SJSA1 (cell line): Measurements from ENCODE around the gene PCP4. TPM values are rescaled to one million over a fixed set of nuclear protein-coding genes. Genes with fewer than 3 reads are reported as not detected.
"Not testable (repeated sequence)": the region's sequence is repeated elsewhere in the genome, so short reads cannot be mapped to it uniquely, and the experiment has no call there.

ENCODE experiments used
- DNase-seq, 2 experiments: peaks; one replicate each; pipeline ENCODE4 v3.0.0-alpha.2; 2015 to 2020; ENCODE audit warnings: low spot score in 2 of 2, low read depth in 1 of 2
- H3K27ac ChIP-seq: fragments of 250-450 bp; sonication (Bioruptor Pico); 2 replicates; pipeline ENCODE4 v1.5.1; 2020; ENCODE audit warnings: mild to moderate bottlenecking, moderate library complexity
- H3K27me3 ChIP-seq: fragments of 250-450 bp; sonication (Bioruptor Pico); replicated peaks from 2 replicates; pipeline ENCODE4 v1.5.1; 2020; ENCODE audit warnings: mild to moderate bottlenecking, moderate library complexity
- H3K36me3 ChIP-seq: fragments of 250-450 bp; sonication (Bioruptor Pico); 2 replicates; pipeline ENCODE4 v1.5.1; 2020; ENCODE audit warnings: mild to moderate bottlenecking
- H3K4me1 ChIP-seq: fragments of 250-450 bp; sonication (Bioruptor Pico); replicated peaks from 2 replicates; pipeline ENCODE4 v1.6.1; 2021; ENCODE audit warnings: mild to moderate bottlenecking
- H3K4me3 ChIP-seq: fragments of 250-450 bp; sonication (Bioruptor Pico); 2 replicates; pipeline ENCODE4 v1.5.1; 2020; ENCODE audit warnings: mild to moderate bottlenecking
- H3K9me3 ChIP-seq: fragments of 250-450 bp; sonication (Bioruptor Pico); replicated peaks from 2 replicates; pipeline ENCODE4 v1.5.1; 2020; ENCODE audit warnings: mild to moderate bottlenecking
- total RNA-seq: library from RNA; depleted of rRNA; stranded (reverse); fragments of >200 nt; shearing (Covaris generic); gene quantifications from 2 replicates; pipeline ENCODE4 v1.2.3, GENCODE V29; 2014

The PCP4 gene
- total RNA-seq, 1 experiment from 2014 or later, result not detected

DNA sequence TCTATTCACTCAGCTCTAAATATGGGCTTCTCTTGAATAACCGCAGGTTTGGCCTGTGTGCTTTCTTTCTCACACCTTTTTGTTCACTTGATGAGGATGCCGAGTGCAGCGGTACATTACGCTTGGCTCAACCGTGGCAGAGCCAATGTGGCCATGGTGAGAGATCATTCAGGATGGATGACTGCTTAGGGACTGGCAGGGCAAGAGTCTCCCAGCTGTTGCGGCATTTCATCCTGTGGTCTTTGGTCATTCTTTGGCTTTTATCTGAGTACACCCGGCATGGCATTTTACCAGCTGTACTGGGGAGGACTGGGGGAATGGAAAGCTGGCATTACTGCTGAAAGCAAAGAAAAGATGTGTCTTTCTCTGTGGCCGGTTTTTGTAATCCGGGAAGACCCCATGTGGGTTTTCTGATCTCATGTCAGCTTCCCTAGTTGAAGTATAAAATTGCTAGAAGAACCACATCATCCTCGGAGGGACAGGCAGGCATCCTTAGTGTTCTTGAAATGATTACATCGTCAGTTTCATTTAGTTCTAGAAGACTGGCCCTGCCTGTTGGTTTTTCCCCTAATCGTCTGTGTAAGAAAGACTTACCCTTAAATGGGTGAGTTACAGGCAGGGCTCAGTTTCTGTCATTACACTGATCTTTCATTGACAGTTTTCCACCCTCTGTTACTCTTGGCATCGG, 15.1 kb downstream of the PCP4 start:
- H3K4me3 ChIP-seq, result no peak overlapping the region
- no peak overlapping the region for H3K27ac ChIP-seq
- H3K27me3 ChIP-seq, result peaks cover 6% of the 10 kb centered on the region; the same call in 1 of the 2 replicates
- no peaks in the 10 kb centered on the region for H3K9me3 ChIP-seq
- no peaks in the 10 kb centered on the region for H3K4me1 ChIP-seq
- DNase-seq, result no peak
- H3K36me3 ChIP-seq, result no peaks in the 10 kb centered on the region

DNA sequence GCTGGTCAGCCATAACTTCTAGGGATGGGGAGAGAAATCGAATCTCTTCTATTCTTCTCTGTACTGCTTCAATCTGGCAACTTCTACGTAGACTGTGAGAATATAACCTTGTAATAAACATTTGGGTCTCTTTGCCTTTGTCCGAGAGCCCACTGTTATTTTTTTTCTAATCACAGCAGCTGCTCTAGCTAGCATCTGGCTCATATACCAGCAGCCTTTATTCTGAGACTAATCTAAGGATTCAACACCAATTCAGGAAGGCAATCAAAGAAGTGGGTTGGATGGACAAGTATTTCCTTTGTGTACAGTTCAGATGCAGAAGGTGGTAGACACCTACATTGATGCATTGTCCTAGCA, 15.6 kb downstream of the PCP4 start:
- H3K4me3 ChIP-seq, result no peak overlapping the region
- H3K36me3 ChIP-seq, result no peaks in the 10 kb centered on the region
- H3K9me3 ChIP-seq, result no peaks in the 10 kb centered on the region
- no peak overlapping the region for H3K27ac ChIP-seq
- H3K27me3 ChIP-seq, result peaks cover 6% of the 10 kb centered on the region; the same call in 1 of the 2 replicates
- no peak for DNase-seq
- no peaks in the 10 kb centered on the region for H3K4me1 ChIP-seq

DNA sequence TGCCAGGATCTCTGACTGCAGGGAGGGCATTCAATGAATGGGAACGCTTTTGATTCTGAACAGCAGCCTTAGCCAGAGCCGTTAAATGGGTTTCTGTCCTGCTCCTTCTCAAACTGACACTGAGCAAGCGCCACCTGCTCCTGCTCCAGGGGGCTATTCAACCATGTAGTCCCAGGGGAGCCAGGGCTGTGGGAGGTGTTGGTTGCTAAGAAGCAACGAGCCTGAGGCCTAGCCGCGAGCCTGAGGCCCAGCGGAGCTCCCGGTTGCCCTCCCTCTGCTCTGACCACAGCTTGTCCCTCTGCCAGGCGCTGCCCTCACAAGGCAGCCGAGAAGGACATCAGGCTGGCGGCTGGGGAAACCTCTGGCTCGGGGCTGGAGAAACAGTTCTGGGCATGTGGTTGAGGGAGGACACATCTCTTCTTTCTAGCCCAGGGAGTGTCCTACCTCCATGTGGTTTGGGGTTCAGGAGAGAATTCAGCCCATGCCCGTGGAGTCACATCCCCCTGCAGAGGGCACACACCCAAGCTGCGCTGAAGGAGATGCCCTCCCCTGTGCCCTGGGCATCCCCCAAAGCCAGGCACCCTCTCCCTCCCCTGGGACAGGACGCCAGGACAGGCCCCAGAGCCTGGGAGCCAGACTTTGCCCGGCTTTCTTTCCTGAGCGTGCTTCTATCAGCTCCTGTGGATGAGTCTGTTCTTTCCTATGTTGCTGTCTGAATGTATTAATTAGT, 18.0 kb downstream of the PCP4 start:
- no peaks in the 10 kb centered on the region for H3K9me3 ChIP-seq
- DNase-seq, result no peak
- no peak overlapping the region for H3K27ac ChIP-seq
- H3K4me3 ChIP-seq, result no peak overlapping the region
- peaks cover 6% of the 10 kb centered on the region; the same call in 1 of the 2 replicates for H3K27me3 ChIP-seq
- no peaks in the 10 kb centered on the region for H3K36me3 ChIP-seq
- H3K4me1 ChIP-seq, result no peaks in the 10 kb centered on the region

DNA sequence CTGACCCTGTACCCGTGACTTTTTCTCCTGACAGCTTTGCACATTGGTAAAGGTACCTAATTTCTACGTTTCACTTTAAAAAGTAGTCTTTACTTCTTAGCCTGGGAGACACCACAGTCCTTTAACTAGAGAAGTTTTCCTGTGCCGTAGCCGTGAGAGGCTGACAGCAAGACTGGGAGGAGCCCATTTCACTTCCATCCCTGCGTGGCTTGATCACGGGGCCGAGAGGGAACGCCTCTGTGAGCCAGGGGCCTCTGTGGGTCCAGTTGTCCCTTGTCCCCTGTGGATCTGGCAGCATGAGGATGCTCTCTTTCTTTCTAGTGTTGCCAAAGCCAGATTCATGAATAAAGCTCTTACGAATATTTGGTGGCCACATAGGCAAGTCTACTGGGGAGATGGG, 21.6 kb downstream of the PCP4 start:
- no peak for DNase-seq
- Histone ChIP-seq H3K36me3 (no peaks in the 10 kb centered on the region), H3K27me3 (no peaks in the 10 kb centered on the region), H3K4me1 (no peaks in the 10 kb centered on the region), H3K27ac (no peak overlapping the region), H3K9me3 (no peaks in the 10 kb centered on the region), H3K4me3 (no peak overlapping the region)

DNA sequence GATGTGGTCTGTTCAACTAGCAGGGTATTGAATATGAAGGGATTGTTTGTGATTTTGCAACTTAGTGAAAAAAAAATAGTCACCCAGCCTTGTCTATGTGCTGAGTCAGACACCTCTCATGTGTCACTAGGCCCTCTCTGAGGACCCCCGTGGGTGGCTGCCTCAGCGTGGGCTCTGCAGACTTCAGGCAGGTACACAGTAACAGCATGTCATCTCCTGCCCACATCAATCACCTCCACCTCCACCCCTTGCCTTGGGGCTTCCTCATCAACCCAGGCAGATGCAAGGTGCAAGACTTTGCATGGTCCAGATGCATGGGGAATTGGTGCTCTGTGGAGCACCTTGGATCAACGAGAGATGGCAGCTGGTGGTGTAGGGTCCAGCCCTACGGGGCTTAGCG, 23.9 kb downstream of the PCP4 start:
- Histone ChIP-seq H3K9me3 (no peaks in the 10 kb centered on the region), H3K4me1 (no peaks in the 10 kb centered on the region), H3K27me3 (no peaks in the 10 kb centered on the region; the same call in 1 of the 2 replicates), H3K4me3 (no peak overlapping the region), H3K36me3 (no peaks in the 10 kb centered on the region), H3K27ac (no peak overlapping the region)
- no peak for DNase-seq

DNA sequence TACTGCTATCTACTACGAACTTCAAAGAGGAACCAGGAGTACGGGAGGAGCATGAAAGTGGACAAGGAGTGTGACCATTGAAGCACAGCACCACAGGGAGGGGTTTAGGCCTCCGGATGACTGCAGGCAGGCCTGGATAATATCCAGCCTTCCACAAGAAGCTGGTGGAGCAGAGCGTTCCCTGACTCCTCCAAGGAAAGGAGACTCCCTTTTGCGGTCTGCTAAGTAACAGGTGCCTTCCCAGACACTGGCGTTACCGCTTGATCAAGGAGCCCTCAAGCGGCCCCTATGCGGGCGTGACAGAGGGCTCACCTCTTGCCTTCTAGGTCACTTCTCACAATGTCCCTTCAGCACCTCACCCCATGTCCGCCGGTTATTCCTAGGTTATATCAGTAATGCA, 24.6 kb downstream of the PCP4 start:
- not testable (repeated sequence) for H3K27me3 ChIP-seq, H3K27ac ChIP-seq, H3K36me3 ChIP-seq, DNase-seq, H3K4me1 ChIP-seq, H3K4me3 ChIP-seq, H3K9me3 ChIP-seq

DNA sequence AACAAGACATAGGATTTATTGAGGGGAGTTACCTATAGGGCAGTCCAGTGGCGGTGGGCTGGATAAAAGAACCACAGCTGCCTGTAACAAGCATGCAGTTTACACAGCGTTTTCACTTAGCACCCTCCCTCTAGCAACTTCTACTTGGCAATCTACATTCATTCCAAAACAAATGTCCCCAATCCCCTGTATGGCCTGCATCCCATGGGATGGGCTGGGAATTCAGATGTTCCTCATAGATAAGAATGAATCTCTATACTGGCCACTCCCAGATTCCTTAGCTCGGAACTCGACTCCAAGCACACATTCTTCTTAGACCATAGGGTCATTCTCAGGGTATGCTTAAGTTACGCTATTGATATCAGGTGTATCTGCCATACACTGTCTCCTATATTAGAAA, 33.3 kb downstream of the PCP4 start:
- DNase-seq, result no peak
- no peaks in the 10 kb centered on the region for H3K27me3 ChIP-seq
- no peaks in the 10 kb centered on the region for H3K9me3 ChIP-seq
- H3K36me3 ChIP-seq, result no peaks in the 10 kb centered on the region
- no peaks in the 10 kb centered on the region for H3K4me1 ChIP-seq
- no peak overlapping the region for H3K27ac ChIP-seq
- H3K4me3 ChIP-seq, result no peak overlapping the region

DNA sequence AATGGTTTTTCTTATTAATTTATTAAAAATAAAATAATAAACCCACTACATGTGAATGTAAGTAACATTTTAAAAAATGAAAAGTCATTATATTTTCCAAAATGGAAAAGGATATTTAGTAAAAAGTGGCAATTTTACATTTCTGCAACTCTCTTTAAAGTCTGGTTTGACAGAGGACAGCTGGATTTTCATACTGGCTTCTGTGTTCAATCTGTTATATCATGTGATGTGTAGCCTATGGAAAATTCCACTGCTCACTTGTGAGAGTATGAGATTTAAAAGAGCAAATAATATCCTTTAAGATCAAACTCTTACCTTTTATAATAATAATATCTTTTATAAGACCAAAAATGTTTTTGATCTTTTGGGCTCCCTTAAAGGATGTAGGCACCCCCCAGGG, 33.7 kb downstream of the PCP4 start:
- no peaks in the 10 kb centered on the region for H3K27me3 ChIP-seq
- H3K4me1 ChIP-seq, result no peaks in the 10 kb centered on the region
- no peaks in the 10 kb centered on the region for H3K9me3 ChIP-seq
- H3K27ac ChIP-seq, result no peak overlapping the region
- no peak overlapping the region for H3K4me3 ChIP-seq
- DNase-seq, result no peak
- H3K36me3 ChIP-seq, result no peaks in the 10 kb centered on the region

DNA sequence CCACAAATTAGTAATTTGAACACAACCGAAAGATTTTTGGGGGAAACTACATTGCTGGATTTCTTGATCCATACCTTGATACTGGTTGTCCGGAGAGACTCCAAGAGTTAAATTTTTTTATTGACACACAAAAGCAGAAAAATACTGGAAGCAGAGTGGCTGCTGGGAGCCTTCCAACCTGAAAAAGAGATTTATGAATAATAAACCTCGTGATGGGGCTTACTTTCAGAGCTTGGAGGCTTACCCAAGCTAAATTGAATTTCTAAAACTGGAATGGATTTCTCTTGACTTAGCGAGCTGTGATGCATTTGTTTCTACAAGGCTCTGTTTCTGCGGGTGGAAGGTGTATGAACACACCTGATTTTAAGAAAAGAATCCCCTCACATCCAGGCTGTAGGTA, 35.7 kb downstream of the PCP4 start:
- Histone ChIP-seq H3K27ac (no peak overlapping the region), H3K4me3 (no peak overlapping the region), H3K27me3 (no peaks in the 10 kb centered on the region), H3K4me1 (no peaks in the 10 kb centered on the region), H3K36me3 (no peaks in the 10 kb centered on the region), H3K9me3 (no peaks in the 10 kb centered on the region)
- no peak for DNase-seq

DNA sequence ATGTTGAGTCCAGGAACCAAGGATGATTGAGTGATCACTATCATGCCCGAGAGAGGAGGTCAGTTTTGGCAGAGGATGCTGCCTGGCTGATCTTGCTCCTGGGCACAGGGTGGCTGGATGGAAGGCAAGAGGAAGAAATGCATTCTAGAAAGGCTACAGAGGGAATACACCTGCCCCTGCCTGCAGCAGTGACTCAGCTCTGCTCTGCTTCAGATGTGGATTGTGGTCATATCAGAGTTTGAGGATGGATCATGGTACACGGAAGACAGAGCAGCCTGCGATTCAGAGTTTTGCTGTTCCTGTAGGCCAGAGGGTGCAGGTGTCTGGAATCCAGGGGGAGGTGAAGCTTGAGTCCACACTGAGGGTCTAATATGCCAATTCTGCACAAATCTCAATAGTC, 37.2 kb downstream of the PCP4 start:
- no peaks in the 10 kb centered on the region for H3K4me1 ChIP-seq
- no peak overlapping the region for H3K4me3 ChIP-seq
- no peaks in the 10 kb centered on the region for H3K36me3 ChIP-seq
- no peaks in the 10 kb centered on the region for H3K27me3 ChIP-seq
- no peak overlapping the region for H3K27ac ChIP-seq
- DNase-seq, result no peak
- H3K9me3 ChIP-seq, result no peaks in the 10 kb centered on the region

DNA sequence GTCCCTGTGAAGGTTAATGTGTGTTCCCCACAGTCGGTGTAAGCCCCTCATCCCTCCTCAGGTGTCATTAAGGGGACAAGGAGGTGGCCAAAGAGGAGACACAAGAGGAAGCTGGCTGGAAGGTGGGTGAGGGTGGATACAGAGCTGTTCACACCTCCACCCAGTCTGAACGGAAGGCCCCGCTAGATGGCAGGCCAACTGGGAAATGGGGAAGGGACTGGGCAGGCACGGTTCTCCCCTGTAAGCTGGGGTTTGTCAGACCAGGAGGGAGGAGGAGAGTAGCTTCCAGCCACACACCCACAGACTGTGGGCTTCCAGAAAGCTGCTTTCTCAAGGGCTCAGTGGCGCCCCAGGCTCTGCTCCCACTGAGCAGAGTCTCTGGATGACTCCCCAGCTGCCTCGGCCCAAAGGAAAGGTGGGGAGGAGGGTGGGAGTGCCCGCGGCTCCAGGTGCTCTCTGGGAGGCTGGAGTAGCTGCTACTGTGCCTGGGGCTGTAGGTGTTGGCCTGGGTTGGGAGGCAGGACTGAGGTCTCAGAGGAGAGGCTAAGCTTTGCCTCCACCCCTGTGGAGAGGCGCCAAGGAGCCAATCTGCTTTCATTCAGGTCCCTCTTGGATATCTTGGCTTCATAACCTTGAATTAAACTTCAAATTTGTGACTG, 41.2 kb downstream of the PCP4 start:
- no peak for DNase-seq

DNA sequence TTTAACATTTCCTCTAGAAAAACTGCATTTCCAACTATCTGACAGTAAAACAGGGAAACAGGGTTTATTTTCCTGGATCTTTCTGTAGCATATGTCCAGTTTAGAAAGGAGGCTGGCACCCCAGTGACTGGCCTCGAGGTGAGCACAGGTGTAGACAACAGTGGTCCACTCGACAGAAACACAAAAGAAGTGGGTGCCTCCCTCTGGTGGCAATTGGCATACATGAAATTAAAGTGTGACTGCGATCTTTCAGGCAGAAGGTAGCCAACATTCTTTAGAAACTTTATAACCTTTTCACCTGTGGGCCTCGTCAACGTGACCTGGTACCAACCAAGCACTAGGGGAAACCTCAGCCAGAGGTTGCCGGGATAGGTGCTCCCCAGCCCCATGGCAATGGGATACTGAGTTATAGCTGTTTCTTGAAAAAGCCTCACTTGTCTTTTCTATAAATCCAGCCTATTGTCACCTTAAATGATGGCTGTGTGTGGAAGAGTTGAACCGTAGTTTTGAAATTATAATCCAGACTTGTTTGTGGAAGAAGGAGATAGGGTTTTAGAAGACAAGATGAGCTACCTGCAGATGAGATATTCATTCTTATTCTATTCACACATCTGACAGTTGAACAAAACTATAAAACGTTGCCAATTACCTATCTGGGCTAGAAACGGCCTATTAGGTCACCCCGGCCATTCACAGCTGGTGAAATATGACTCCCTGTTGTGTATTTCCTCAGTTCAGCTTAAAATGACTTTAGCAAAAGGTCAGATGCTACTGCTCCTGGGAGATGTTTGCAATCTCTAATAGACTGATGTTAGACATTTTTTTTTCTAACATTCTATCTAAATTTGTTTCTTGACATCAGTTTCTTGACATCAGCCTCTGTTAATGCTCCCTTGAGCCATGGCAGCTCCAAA, 44.3 kb downstream of the PCP4 start:
- no peak for DNase-seq
- Histone ChIP-seq H3K9me3 (no peaks in the 10 kb centered on the region), H3K4me3 (no peak overlapping the region), H3K36me3 (no peaks in the 10 kb centered on the region), H3K27me3 (no peaks in the 10 kb centered on the region), H3K4me1 (no peaks in the 10 kb centered on the region), H3K27ac (no peak overlapping the region)

More for the DNA sequence above, 41.2 kb downstream of the PCP4 start:
- Histone ChIP-seq H3K27me3 (no peaks in the 10 kb centered on the region), H3K4me3 (no peak overlapping the region), H3K27ac (no peak overlapping the region), H3K9me3 (no peaks in the 10 kb centered on the region), H3K4me1 (no peaks in the 10 kb centered on the region), H3K36me3 (no peaks in the 10 kb centered on the region)

DNA sequence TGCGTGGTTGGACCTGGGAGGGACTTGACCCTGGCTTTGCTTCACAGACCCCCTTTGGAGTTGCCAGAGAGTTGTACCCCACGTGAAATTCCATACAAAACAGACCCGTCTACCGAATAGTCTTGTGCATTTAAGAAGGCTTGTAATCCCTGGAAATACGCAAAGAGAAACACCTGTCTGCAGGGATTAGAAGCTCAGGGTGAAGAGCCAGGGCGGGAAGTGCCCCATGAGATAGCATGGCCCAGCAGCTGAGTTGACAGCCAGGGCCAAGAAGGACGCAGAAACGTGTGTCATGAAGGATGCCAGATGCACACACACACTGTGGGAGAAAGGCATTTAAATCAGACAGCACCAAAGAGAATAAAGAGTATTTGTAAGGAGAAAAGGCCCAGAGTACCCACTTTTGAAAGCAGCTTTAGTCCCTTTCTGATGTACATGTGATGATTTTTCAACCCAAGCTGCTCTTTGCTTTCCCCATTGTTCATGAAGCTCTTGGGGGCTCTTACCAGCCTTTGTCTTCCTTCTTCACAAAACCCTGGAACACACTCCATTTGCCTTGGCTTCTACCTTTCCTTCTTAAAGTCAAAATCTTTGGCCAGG, 46.6 kb downstream of the PCP4 start:
- Histone ChIP-seq H3K27me3 (no peaks in the 10 kb centered on the region), H3K36me3 (no peaks in the 10 kb centered on the region), H3K4me1 (no peaks in the 10 kb centered on the region), H3K9me3 (no peaks in the 10 kb centered on the region), H3K27ac (no peak overlapping the region), H3K4me3 (no peak overlapping the region)
- no peak for DNase-seq
